HG03039 (cell line): ENCODE data around the gene RARRES1.

ENCODE experiments used
- ATAC-seq: cut with Tn5 transposase; IDR thresholded peaks from one replicate; pipeline ENCODE4 v1.9.1; 2021; ENCODE audit warnings: mild to moderate bottlenecking, moderate library complexity; ENCODE audit not compliant: unreplicated experiment

Gene RARRES1, protein sequence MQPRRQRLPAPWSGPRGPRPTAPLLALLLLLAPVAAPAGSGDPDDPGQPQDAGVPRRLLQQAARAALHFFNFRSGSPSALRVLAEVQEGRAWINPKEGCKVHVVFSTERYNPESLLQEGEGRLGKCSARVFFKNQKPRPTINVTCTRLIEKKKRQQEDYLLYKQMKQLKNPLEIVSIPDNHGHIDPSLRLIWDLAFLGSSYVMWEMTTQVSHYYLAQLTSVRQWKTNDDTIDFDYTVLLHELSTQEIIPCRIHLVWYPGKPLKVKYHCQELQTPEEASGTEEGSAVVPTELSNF

DNA sequence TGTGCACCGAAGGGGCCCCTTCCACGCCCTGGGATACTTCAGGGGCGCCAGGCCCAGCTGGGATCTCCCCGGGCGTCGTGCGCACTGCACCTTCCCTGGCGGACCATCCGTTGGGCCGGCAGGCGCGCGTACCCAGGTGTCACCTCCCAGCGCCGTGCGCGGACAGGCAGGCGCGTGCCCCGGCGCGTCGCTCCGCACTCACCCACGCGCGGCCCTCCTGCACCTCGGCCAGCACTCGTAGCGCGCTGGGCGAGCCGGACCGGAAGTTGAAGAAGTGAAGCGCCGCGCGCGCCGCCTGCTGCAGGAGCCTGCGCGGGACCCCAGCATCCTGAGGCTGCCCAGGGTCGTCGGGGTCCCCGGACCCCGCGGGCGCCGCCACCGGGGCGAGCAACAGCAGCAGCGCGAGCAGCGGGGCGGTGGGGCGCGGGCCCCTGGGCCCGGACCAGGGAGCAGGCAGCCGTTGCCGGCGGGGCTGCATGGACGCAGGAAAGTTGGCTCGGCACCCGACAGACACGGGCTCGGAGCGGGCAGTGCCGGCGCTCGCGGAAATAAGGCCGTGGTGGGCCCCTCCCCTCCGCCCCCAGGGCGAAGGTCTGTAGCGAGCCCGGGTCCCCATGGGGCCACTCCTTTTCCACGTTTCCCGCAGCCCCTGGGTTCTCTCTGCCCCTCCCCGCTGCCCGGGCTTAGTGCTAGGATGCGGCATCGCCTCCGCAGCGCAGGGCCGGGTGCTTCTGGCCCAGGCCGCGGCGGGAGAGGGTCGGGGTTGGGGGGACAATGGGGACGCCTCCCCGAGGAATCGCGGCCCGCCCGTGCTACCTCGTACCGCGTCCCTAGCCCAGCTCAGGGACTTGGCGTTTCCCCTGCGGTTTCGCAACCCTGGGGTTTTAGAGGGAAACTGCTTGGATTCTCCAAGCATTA is at the start of gene RARRES1:
RARRES1 (minus strand) TSS at position 520 of the 918 bp plus-strand sequence; CDS start at position 478, 42 bp downstream.
- peak; percentile 80 for ATAC-seq

DNA sequence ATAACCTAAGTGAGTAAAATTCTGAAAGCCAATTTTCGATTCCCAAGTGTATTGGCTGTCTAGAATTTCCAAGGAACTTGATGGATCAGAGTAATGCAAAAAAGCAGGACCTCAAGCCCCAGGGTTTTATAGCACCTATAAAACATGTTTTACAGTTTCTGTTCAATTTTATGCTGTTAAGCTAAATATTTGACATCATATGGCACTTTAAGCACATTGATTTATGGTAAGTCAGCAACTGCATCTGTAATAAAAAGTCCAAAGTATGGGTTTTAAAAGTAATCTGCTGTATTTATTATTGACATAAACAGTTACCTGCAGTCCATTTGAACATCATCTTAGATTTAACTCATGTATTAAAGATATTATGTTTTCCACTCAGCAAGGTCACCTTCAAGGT is 49.6 kb upstream of the RARRES1 start:
- no peak for ATAC-seq

DNA sequence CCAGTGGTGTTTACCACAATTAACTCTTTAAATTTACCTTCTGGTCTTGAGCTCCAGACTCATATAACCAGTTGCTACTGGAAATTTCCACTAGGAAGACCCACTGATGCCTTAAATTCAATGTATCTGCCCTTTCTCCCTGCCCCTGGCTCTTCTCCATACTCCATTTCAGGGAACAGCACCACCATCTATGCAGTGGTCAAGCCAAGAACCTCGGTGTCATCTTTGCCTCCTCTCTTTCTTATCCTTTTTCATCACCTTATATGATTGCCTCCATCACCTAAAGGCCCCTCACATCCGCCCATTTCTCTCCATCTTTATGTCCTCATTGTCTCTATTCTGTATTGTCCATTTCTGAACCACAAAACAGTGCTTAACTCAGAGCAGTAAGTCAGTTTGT is 48.9 kb upstream of the RARRES1 start:
- ATAC-seq = no peak

DNA sequence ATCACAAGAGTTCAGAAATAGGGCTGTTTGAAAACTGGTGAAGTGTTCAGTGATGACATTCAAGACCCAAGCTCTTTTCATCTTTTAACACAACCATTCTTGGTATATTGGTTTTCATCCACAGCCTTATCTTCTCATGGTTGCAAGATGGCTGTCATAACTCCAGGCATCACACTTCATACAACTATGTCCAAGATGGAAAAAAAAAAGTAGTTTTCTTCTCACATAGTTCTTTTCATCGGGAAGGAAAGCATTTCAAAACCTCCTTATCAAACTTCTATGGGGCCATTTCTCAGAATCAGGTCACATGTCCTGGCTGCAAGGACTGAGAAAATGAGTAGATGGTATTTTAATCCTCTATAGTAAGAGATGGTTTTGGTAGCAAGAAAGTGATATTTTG is 48.5 kb upstream of the RARRES1 start:
- no peak for ATAC-seq

DNA sequence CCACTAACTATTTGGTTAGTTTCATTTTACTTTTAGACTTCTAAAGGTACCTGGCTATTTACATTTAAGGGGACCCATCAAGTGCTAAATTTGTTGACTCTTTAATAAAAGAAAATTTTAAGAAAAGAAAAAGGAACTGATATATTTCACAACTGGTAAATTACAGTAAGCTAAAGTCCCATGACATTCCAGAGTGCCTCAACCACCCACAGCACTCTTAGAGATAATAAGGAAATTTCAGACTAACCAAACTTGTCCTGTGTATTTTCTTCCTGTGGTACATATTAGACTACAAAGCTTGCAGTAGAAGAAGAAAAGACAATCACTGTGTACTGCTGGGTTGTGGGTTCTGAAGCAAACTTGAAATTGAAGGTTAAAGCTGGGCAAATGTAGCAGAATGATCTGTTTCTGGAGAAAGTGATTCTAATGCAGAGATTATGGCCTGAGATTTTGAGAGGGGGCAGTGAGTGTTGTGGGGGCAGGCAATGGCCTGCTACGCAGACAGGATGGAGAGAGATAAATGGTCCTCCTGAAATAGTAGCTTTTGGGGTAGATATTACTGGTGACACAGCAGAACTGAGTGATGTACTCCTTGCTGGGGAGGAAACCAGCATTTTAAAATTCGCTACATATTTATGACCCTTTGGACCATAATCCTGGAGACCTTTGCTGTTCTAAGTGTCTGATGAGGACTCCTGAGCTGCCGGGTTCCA is 45.1 kb upstream of the RARRES1 start:
- no peak for ATAC-seq

DNA sequence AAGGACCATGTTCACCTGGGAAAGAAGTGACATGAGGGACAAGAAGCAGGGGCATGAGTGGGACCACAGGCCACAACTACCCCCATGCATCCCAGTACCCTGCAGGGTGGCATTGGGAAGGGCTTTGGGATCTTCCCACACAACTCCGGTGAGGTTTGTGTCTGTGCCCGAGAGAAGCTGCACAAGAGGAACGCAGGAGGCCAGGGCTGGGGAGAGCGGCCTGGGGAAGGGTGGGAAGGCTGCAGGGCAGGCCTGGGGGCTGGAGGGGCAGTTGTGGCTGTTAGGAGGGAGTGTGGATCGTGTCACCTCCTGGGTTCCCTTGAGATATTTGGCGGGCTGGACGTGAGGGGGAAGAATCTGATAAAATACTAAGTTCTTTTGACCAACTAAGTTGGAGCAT is 44.3 kb upstream of the RARRES1 start:
- no peak for ATAC-seq

DNA sequence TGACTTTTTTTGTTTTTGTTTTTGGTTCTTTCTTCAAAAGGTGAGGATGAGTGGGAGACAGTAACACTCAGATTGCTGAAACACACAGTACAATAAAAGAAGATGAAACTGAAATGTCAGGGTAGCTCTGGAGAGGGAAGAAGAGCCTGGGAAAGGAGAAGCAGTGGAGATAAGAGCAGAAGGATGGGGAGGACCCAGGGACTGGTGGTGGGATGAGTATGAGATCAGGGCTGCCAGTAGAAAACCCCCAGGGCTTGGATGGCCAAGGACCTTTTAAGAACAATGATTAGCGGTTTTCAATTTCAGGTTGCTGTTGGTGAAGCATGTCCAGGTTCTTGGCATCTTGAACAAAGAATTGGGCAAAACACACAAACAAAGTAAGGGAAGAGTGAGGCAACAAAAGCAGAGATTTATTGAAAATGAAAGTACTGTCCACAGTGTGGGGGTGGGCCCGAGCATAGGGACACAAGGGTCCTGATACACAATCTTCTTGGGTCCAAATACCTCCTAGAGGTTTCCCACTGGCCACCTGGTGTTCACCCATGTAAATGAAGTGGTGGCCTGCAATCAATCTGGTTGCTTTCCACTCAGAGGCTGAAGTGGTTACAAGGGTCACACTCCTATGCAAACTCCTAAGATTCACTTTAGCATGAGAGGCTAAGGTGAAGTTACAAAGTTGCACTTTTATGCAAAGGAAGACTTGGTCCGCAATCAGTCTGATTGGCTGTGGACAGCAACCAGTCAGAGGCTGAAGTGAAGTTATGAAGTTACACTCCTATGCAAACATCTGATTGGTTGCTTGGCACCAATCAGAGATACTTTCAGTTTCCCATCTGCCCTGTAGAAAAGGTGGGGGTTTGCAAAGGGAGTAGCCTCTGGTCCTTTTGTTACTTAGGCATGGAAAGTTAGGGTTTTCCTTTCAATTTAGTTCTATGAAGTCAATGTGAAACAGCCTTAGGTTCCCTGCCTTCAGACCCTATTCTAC is 43.5 kb upstream of the RARRES1 start:
- no peak for ATAC-seq

DNA sequence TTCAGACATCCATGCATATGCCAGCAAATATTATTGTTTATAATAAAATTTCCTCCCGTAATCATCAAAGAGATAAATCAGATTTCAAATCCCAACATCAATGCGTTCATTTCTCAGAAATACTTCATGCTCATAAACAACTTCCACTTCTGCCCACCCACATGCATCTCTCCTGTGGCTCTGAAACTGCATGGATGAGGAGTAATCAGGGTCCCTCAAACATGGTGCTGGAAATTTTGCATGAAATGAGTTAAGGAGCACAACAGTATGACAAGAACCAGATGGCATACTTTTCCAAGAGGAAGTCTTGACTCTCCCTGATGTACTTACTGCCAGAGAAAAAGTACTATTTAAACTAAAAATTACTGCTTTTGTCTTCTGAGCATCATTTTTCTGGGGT is 42.7 kb upstream of the RARRES1 start:
- ATAC-seq = no peak

DNA sequence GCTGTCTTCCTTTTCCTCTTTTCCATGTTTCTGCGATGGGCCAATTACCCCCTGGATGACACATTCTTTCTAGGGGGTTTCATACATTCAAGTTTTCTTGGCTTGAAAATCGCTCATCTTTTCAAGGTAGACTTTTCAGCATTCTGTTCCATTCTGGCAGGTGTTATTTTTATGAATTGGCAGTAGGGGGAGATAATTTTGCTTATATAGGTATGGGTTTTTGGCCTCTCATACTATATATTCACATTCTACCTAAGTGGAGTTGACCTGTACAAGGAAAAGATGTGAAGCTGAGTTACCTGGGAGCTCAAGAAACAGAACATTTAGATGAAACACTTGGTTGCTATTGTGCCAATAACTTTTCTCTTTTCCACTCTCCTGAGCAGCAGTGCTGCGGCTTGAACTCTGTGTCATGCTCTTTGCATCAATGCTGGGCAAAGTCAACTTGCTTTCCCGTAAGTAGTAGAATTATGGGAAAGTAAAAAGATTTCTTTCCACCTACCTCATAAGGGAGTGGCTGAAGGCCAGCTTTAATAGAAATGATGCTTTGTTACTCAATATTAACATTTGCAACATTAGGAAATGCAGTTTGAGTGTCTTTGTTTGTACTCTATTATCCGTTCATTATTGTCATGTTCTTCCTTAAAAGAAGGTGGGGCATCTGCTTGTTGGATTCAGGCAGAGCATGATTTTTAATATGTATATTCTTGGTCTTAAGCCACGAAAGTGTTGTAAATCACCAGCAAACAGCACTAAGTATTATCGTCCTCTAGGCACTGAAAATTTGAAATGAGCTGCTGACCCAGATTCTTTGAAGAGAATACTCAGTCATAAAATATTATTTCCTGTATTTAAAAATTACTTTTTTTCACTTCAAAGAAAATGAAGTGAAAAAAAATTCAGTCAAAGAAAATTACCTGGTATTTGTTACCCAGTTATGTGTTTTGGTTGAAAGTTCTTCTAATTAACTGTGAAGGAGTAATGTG is 41.9 kb upstream of the RARRES1 start:
- ATAC-seq = no peak

DNA sequence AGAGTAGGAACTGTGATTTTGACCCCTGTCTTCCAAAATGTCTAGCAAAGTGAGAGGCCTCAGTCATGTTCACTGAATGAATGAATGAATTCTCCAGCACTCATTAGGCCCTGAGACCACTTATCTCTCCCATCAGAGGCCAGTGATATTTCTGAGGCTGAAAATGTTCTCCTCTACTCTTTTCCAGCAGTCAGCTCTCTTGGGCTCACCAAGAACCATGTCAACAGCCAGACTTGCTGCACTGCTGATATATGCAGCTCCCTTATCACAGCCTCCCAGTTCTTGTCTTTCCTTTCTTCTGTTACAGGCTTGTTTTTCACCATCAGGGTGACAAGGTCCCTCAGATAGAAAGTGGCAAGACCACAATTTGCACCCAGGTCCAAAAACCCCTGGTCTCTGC is 40.9 kb upstream of the RARRES1 start:
- no peak for ATAC-seq

DNA sequence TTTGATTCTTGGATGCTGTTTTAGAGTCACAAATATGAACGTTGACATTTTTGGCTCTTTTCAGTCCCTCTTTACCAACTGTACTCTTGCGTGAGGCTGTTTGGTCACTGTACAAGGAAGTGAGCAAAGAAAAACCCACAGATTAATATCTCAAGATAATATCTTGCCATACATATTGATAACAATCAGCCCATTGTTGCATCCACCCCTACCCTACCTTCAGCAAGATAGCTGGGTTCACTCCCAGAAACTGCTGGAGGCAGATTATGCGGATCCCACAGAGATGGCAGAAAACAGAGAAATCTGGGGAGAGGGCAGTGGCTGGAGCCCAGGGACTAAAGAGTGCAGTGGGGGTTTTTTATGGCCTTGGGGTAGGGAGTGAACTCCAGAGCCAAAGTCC is 39.7 kb upstream of the RARRES1 start:
- no peak for ATAC-seq

DNA sequence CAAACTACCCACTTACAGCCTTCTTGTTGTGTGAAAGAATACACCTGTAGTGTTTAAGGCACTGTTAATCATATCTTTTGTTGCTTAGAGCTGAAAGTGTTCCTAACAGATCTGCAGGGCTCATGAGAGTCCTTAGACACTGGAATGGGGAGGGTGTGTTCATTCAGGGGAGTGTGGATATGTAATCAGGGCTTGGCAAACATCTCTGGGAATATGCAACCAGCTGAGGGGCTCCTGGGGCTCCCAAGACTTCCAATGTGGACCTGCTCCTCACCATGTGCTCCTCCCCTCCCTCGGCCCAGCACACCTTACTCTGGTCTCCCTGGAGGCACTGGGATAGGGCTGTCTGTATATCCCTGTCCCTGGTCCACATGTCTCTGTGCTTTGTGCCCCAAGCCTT is 39.3 kb upstream of the RARRES1 start:
- no peak for ATAC-seq

DNA sequence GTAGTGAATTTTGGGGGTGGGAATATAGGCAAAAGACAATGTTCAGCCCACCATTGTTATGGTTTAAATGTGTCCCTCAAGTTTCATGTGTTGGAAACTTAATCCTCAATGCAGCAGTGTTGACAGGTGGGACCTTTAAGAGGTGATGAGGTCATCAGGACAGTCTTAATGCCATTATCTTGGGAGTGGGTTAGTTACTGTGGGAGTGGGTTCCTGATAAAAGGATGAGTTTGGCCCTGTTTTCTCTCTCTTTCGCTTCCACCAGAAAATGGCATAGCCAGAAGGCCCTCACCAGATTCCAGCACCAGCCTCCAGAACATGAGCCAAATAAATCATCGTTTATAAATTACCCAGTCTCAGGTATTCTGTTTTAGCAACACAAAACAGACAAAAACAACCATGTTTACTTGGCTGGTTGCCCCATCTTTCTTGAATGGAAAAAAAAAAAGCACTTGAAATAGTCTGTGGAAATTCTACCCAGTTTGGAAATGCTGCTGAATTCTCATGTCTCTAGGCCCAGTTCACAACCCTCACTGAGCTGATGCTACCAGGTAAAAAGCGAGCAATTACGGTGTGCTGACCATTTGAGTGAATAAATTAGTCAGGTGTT is 38.6 kb upstream of the RARRES1 start:
- ATAC-seq = no peak

DNA sequence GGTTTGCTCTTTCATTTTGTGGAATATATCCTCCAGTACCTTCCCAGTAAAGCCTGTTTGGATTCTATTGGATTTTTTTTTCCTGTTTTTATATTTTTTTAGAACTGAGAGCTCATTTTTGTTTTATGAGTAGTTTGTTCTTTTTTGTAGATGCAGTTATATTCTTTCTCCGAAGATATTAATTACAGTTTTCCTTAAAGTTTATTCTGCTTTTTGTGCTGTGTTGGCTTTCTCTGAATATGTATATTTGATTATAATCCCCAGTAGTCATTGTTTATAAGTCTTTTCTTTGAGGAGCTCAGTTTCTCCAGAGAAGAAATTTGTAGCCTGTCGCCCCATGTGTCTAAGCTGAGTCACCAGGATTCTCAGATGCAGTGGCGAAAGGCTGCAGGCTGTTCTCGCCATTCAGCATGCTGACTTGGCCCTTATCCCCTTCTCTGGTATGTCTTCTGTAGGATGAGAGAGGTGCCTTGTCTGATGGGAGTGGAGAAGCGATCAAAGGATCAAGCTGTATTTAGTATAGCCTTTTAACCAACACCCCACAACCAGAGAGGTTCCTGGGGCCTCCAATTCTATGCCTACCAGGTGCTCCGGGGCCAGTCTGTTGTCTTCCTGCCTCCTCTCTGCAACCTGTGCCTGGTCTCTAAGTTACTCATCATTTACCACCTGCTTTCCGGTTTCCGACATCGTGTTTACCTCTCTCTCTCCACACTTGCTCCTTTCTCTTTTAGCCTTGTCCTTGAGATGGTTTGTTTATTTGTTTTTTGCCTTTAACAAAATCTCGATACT is 37.9 kb upstream of the RARRES1 start:
- no peak for ATAC-seq

DNA sequence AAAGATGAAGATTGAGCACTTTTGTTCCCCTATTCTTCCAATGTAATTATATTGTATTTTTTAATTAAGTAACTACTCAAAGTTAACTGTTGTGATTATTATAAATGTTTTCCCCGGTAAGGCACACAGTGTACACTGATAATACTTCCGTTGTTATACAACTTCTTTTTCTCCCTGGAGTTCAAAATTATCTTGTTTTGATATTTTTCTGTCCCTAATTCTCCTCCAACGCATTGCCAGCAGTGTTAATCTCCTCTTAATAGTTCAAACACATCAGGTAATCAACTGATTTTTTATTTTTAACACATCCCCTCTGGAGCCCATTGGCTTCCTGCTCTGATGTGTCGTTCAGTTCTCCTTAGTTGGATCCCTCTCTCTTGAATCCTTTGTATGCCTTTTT is 37.3 kb upstream of the RARRES1 start:
- ATAC-seq = no peak

DNA sequence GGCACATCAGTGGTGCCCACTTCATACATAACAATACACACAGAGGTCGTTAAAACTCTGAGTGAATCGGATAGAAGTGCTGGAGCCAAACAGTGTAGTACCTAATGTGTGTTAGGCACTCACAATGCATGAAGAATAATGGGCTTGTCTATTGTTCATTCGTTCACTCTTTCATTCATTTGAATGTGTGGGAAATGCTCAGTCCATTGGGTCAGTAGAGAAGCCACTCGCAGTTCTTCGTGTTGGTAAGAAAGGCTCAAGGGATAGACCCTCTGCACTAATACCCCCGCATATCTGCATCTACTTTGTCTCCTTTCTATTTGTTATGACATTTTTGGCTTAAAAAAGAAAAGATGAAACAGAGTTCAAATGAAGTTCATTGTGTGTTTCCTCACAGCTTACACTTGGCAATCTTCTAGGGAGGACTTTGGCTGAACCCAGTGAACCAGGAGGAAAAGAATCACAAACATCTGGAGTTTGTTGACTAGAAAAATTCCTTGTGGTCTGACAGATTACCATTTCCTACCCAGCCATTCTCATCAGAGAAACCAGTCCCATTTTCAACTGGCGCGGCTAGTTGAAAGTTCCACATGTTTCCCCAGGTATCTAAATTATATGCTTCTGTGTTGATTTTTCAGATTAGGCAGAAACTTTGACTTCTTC is 36.8 kb upstream of the RARRES1 start:
- no peak for ATAC-seq

DNA sequence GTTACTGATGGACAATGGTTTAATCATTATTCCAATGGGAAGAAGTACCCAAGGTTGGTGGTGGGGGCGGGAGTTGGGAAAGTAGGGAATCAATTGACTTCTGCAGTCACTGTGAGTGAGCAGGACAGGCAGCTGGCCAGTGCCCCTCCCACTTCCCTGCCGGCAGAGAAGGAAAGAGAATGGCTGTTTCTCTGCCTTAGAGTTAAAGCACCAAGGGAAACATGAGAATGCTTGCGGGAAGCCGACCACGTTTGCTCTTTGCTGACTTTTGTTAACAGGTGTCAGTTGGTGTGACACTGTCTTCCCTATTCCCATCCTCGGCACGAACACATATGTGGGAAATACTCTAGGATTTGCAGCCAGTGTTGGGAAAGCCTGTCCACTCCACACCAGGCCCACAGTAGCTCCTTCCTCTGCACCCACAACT is 36.1 kb upstream of the RARRES1 start:
- no peak for ATAC-seq
